Muscle of leg (tissue), 11 donors: ENCODE results near the gene CAMKMT. TPM values are rescaled to one million over a fixed set of nuclear protein-coding genes. Genes with fewer than 3 reads are reported as not detected.
A peak's percentile ranks its signal among the peaks of the same experiment; 100 is the strongest.

ENCODE experiments used
- DNase-seq: peaks from one replicate; pipeline ENCODE4 v3.0.0; 2013
- H3K27ac ChIP-seq: one replicate; pipeline ENCODE4 v1.5.1; 2013; ENCODE audit warnings: mild to moderate bottlenecking, low read length, control low read depth
- H3K27me3 ChIP-seq: one replicate; pipeline ENCODE4 v1.6.1; 2013; ENCODE audit warnings: low read length; ENCODE audit not compliant: control insufficient read depth, insufficient read depth
- H3K36me3 ChIP-seq: one replicate; pipeline ENCODE4 v1.6.1; 2013; ENCODE audit warnings: low read length; ENCODE audit not compliant: control insufficient read depth, insufficient read depth
- H3K4me1 ChIP-seq: one replicate; pipeline ENCODE4 v1.6.1; 2013; ENCODE audit warnings: low read length; ENCODE audit not compliant: control insufficient read depth, insufficient read depth
- H3K4me3 ChIP-seq: one replicate; pipeline ENCODE4 v1.5.1; 2013; ENCODE audit warnings: low read length, control low read depth
- H3K9me3 ChIP-seq: replicated peaks from 2 replicates; pipeline ENCODE4 v1.6.1; 2013; ENCODE audit warnings: low read depth, low read length; ENCODE audit not compliant: control insufficient read depth
- WGBS: methylation state at CpG from one replicate; pipeline ENCODE4 v1.1.5; 2013; ENCODE audit warnings: missing lambda C conversion rate; ENCODE audit not compliant: insufficient coverage; 5-methylcytosine and 5-hydroxymethylcytosine counted together
- polyA plus RNA-seq, 8 donors: library from polyadenylated mRNA; unstranded; fragments of 120-200 nt; gene quantifications; one replicate each; pipeline versions ENCODE4 v1.2.1 to v1.2.3, GENCODE V29; 2013; ENCODE audit warnings: inconsistent platforms in 1 of 8, low replicate concordance in 1 of 8; ENCODE audit not compliant: insufficient read length in 8 of 8, insufficient read depth in 1 of 8
- total RNA-seq: library from RNA; stranded (reverse); fragments of 120-200 nt; gene quantifications from one replicate; pipeline ENCODE4 v1.2.4, GENCODE V29; 2013

CAMKMT gene
- total and polyA plus RNA-seq, 9 donors: 3.8 to 6.1 (median 4.6) TPM

GRCh38 chr2:44354761-44355160 lies 7.0 kb upstream of the CAMKMT start:
- peaks cover 5% of the 10 kb centered on the region for H3K4me1 ChIP-seq
- H3K36me3 ChIP-seq: peaks cover 3% of the 10 kb centered on the region
- no peak for DNase-seq

GRCh38 chr2:44358503-44358902 lies 3.2 kb upstream of the CAMKMT start:
- no peaks in the 10 kb centered on the region for H3K9me3 ChIP-seq
- H3K36me3 ChIP-seq: peaks cover 3% of the 10 kb centered on the region
- H3K27me3 ChIP-seq: no peaks in the 10 kb centered on the region
- peak overlapping the region; percentile 81 for H3K27ac ChIP-seq
- no CpG with 5 or more reads among the region's 3 CpGs for WGBS
- no peak overlapping the region for H3K4me3 ChIP-seq
- peak; percentile 65 for DNase-seq
- H3K4me1 ChIP-seq: peaks cover 12% of the 10 kb centered on the region

More at GRCh38 chr2:44354761-44355160, 7.0 kb upstream of the CAMKMT start:
- H3K27me3 ChIP-seq: no peaks in the 10 kb centered on the region
- no peak overlapping the region for H3K4me3 ChIP-seq
- H3K9me3 ChIP-seq: no peaks in the 10 kb centered on the region
- no CpG with 5 or more reads among the region's 6 CpGs for WGBS
- H3K27ac ChIP-seq: no peak overlapping the region

GRCh38 chr2:44360749-44361329 lies 908 bp upstream of the CAMKMT start:
- no peaks in the 10 kb centered on the region for H3K27me3 ChIP-seq

GRCh38 chr2:44362207-44363015 lies 664 bp downstream of the CAMKMT start:
- peak overlapping the region; percentile 98 for H3K27ac ChIP-seq
- 0% methylated on average over 19 of the region's 32 CpGs for WGBS
- H3K36me3 ChIP-seq: peaks cover 3% of the 10 kb centered on the region
- peak; percentile 57 for DNase-seq
- H3K27me3 ChIP-seq: no peaks in the 10 kb centered on the region
- H3K9me3 ChIP-seq: no peaks in the 10 kb centered on the region
- peaks cover 9% of the 10 kb centered on the region for H3K4me1 ChIP-seq
- peak overlapping the region; percentile 83 for H3K4me3 ChIP-seq

More at GRCh38 chr2:44360749-44361329, 908 bp upstream of the CAMKMT start:
- Histone ChIP-seq H3K36me3 (peaks cover 3% of the 10 kb centered on the region), H3K4me3 (peak overlapping the region; percentile 83), H3K4me1 (peaks cover 12% of the 10 kb centered on the region), H3K9me3 (no peaks in the 10 kb centered on the region), H3K27ac (peak overlapping the region; percentile 98)
- no peak for DNase-seq
- whole genome bisulfite sequencing: no CpG with 5 or more reads among the region's 19 CpGs

GRCh38 chr2:44364604-44365003 lies 2.9 kb downstream of the CAMKMT start:
- no peaks in the 10 kb centered on the region for H3K9me3 ChIP-seq
- DNase-seq: no peak
- H3K4me3 ChIP-seq: no peak overlapping the region
- H3K4me1 ChIP-seq: peaks cover 7% of the 10 kb centered on the region
- H3K27ac ChIP-seq: no peak overlapping the region
- H3K27me3 ChIP-seq: no peaks in the 10 kb centered on the region
- no peaks in the 10 kb centered on the region for H3K36me3 ChIP-seq
- WGBS: no CpG with 5 or more reads among the region's 3 CpGs

- no peak overlapping the region for H3K4me3 ChIP-seq
- no peak for DNase-seq
- peaks cover 3% of the 10 kb centered on the region for H3K4me1 ChIP-seq
- H3K9me3 ChIP-seq: no peaks in the 10 kb centered on the region
- no peaks in the 10 kb centered on the region for H3K27me3 ChIP-seq
- no CpG with 5 or more reads among the region's 1 CpG for WGBS
- H3K36me3 ChIP-seq: no peaks in the 10 kb centered on the region
- no peak overlapping the region for H3K27ac ChIP-seq
Observed at GRCh38 chr2:44367591-44367990, 5.8 kb downstream of the CAMKMT start.

GRCh38 chr2:44369392-44369791 lies 7.6 kb downstream of the CAMKMT start:
- no peak for DNase-seq
- Histone ChIP-seq H3K4me1 (no peaks in the 10 kb centered on the region), H3K9me3 (no peaks in the 10 kb centered on the region), H3K27ac (no peak overlapping the region), H3K36me3 (no peaks in the 10 kb centered on the region), H3K27me3 (no peaks in the 10 kb centered on the region), H3K4me3 (no peak overlapping the region)

- Histone ChIP-seq H3K36me3 (no peaks in the 10 kb centered on the region), H3K4me3 (no peak overlapping the region), H3K9me3 (no peaks in the 10 kb centered on the region), H3K27ac (no peak overlapping the region), H3K27me3 (no peaks in the 10 kb centered on the region), H3K4me1 (no peaks in the 10 kb centered on the region)
- DNase-seq: no peak
Observed at GRCh38 chr2:44371445-44371844, 9.7 kb downstream of the CAMKMT start.

GRCh38 chr2:44372246-44372645 lies 10.5 kb downstream of the CAMKMT start:
- Histone ChIP-seq H3K36me3 (no peaks in the 10 kb centered on the region), H3K9me3 (no peaks in the 10 kb centered on the region), H3K27me3 (no peaks in the 10 kb centered on the region), H3K27ac (no peak overlapping the region), H3K4me3 (no peak overlapping the region), H3K4me1 (no peaks in the 10 kb centered on the region)
- no CpG with 5 or more reads among the region's 3 CpGs for WGBS
- DNase-seq: no peak

- no peak for DNase-seq
- Histone ChIP-seq H3K9me3 (no peaks in the 10 kb centered on the region), H3K4me3 (no peak overlapping the region), H3K36me3 (no peaks in the 10 kb centered on the region), H3K4me1 (no peaks in the 10 kb centered on the region), H3K27me3 (no peaks in the 10 kb centered on the region), H3K27ac (no peak overlapping the region)
- no CpG with 5 or more reads among the region's 2 CpGs for WGBS
Observed at GRCh38 chr2:44377486-44377885, 15.7 kb downstream of the CAMKMT start.
